ENCODE data around the gene IL11.

IL11 gene

DNA sequence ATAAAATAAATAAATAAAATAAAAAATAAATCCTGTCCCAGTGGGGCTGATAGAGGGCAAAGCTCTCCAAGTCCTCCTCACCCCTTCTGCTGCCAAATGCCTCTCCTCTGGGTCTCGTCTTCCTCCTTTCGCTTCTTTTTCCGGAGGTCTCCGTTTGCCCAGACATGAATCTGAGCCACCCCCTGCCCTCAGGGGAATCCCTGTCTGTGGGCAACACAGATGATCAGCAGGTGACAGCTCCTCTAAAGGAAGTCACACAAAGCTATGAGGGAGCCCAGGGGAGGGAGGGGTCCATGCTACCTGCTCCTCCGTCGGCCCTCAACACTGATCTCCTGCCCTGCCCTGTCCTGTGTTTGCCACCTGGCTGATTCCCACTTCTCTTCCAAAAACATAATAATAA lies 45.6 kb downstream of the IL11 start:
- DNase-seq (ENCODE audit: low spot score) = no peak

DNA sequence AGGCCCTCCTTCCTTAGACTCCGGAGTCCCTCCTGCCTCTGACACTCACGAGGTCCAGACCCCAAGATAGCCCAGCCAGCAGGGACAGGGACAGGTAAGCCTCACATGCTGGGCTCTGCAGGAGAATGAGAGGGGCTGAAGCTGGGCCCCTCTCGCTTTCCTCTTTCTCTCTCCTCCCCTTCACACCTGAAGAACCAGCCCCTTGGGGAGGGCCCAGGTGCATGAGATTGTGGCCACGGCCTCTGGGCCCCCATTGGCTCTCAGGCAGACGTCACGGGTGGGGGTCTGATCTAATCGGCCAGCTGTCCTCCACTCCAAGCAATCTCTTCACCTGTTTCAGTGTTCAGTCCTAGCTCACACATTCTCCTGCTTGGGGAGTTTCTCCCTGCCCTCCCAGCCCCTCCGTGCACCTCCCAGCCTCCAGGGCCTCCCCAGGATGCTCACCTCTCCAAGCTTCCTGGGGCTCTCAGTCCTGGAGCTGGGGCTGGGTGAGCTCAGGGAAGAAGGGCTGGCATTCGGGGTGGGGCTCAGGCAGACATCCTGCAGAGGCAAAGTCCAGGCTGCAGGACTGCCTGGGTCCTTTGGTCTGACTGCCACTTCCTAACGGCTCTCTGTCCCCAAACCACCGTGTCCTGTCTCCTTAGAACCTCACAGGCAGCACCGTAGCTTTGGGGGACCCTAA lies 47.9 kb downstream of the IL11 start:
- DNase-seq (ENCODE audit: low spot score) = no peak

GRCh38 chr19:55321466-55322137 lies 48.7 kb downstream of the IL11 start:
- DNase-seq (ENCODE audit: low spot score) = no peak

GRCh38 chr19:55320844-55321419 lies 49.3 kb downstream of the IL11 start:
- no peak for DNase-seq (ENCODE audit: low spot score)

GRCh38 chr19:55319785-55320184 lies 50.5 kb downstream of the IL11 start:
- no peak for DNase-seq (ENCODE audit: low spot score)

DNA sequence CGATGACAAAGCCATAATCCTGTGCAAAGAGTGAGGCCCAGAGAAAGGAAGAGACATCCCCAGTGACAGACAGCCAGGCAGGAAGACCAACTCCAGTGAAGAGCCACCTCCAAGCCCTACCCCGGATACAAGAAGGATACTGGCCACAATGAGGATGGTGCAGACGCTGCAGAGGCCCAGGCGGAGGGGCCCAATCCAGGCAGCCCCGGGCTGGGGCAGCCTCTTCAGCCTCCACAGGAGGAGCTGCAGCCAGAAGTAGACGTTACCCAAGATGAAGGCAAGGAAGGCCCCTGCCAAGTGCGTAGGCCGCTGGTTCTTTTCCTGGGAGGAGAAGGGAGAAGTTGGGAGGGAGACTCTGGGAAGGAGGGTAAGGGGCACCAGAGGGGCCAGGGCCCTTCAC lies 53.6 kb downstream of the IL11 start:
- no peak for DNase-seq (ENCODE audit: low spot score)

DNA sequence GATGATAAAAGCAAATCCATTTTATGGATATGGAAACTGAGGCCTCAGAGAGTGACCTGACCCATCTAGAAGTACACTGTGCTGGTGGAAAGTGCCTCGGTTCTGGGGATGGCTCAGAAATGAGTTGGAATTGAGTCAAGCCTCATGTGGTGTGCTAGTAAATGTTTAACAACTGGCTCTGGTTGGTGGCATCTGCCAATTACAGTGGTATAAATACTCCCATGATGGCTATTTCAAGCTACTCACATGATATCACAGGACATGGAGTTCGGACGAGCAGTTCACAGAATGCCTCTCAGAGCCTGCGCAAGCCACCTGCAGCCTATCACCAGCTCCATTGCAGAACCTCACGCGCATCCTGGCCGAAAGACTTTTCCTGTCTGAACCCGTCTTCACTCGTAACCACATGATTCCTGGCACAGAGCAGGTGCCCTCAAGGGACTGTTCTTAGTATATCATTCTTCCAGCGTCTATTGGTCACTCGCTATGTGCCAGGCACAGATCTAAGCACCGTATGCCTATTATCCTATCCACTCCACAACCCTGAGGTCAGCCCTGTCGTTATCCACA lies 54.2 kb downstream of the IL11 start:
- DNase-seq (ENCODE audit: low spot score) = no peak

DNA sequence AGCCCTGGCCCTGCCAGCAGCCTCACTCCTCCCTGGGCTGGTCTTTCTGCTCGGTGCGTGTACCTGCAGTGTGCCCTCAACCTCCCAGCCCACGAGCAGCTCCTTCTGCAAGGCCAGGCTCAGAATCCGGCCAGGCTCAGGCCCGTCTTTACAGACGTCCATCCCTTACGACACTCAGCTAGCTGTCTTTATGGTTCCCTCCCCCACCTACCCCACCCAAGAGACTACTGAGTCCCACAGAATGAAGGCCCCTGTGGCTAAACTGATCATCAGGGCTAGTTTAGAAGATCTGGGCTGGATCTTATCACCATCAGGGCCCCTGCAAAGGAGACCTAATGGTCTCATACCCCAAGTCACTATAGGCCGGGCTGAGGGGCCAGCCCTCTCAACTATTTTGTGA lies 55.9 kb downstream of the IL11 start:
- DNase-seq (ENCODE audit: low spot score) = no peak

Data from left forelimb (tissue), 1 donor.